ENCODE measurements around the gene LRFN3.
A peak's percentile ranks its signal among the peaks of the same experiment; 100 is the strongest.
"Not testable (repeated sequence)": the region's sequence is repeated elsewhere in the genome, so short reads cannot be mapped to it uniquely, and the experiment has no call there.

The LRFN3 gene

DNA sequence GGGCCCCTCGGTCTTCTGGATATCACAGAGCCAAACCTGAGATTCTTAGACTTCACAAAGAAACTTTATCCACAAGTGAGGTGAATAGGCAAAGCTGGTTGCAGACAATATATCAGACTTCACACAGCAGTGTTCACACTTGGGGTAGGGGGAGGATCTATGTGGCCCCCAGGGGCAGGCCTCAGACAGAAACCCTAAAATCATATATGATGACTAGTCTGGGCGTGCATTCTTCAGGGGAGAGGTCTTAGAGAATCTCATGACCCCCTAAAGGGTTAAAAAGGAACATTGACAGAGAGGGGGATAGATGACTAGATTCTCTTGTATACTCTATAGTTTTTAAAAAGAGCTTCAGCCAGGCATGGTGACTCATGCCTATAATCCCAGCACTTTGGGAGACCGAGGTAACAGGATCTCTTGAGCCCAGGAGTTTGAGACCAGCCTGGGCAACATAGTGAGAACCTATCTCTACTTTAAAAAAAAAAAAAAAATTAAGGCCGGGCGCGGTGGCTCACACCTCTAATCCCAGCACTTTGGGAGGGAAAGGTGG lies 30.9 kb upstream of the LRFN3 start:
- DNase-seq, result no peak

DNA sequence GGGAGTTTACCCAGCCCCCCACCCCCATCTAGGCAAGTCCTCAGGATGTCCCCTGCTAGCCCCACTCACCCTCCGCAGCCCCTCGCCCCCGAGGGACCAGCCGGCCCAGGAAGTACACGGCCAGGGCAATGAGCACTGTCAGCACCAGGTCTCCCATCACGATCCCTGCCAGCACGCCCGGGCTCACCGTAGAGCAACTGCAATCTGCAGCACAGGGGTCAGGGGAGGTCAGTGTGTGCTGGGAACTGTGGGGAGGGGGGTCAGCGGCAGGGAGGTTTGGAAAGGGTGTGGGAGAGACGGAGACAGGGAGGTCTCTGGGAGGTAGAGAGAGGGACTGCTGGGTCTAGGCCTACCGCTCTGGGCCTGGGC lies 28.8 kb upstream of the LRFN3 start:
- no peak for DNase-seq

DNA sequence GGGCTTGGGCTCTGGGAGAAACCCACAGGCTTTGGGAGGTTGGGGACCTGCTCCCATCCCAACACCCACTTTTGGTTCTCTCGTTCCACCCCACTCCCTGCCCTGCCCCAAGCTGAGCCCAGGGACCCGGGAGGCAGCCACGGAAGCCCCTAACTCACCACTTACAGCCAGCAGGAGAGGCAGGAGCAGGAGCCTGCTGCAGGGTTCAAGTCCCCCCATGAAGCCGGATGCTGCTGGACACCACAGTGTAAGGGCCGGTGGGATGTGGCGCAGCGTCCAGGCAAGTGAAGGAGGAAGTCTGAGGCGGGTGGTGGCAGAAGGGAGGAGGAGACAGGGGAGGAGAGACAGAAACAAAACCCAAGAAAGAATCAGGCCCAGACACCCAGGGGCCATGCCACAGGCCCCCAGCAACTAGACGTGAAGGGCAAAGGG lies 28.1 kb upstream of the LRFN3 start, which contains the start of gene TYROBP:
TSS of gene TYROBP (minus strand) at position 286 of the 432 bp plus-strand sequence. CDS start at position 219, 67 bp downstream.
- DNase-seq, result no peak

DNA sequence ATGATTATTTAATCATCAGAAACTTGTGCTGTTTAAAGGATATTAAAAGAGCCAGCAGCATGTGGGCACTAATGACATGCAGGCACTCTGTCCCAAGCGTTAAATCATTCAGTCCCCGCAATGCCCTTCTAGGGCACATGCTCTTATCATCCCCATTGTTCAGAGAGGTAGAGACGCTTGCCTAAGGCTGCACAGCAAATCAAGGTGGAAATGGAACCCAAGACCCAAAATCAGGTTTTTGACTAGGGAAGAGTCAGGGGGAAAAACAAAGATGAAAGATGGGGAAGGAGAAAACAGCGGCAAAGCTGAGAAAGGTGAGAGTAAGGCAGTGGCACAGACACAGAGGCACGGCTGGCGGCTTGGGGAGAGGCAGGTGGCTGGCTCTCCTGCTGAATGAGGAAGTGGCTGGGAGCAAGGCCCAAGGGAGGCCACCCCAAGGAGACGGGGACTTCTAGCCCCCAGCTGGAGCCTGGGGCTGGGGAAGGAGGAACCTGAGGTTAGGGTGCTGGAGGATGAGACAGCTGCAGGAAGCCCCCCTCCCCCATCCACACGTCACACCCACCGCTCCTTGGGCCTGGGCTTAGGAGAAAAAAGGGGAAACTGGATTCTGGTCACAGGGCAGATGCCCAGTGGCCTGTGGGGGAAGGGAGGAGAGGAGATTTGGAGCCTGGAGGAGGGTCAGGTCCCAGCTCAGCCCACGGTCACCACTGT lies 27.0 kb upstream of the LRFN3 start:
- peak; percentile 85 for DNase-seq

DNA sequence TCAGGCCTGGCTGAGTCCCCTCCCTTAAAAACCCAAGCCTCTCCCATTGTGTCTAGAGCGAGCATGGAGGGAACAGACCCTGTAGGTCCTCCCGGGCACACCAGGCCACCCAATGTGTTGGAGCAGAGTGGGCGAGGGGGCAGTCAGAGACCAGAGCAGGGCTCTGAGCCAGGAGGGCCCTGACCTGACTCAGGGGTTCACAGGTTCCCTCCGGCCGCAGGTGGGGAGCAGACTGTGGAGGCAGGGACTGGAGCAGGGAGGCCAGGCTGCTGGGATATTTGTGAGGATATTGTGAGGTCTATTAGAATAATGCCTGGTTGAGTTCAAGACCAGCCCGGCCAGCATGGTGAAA lies 26.5 kb upstream of the LRFN3 start:
- DNase-seq, result no peak

DNA sequence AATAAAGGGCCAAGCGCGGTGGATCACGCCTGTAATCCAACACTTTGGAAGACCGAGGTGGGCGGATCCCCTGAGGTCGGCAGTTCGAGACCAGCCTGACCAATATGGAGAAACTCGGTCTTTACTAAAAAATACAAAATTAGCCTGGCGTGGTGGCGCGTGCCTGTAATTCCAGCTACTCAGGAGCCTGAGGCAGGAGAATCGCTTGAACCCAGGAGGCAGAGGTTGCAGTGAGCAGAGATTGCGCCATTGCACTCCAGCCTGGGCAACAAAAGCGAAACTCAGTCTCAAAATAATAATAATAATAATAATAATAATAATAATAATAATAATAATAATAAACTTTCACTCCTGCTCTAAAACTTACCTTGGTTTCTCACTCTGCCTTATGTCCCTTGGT lies 25.8 kb upstream of the LRFN3 start:
- not testable (repeated sequence) for DNase-seq

DNA sequence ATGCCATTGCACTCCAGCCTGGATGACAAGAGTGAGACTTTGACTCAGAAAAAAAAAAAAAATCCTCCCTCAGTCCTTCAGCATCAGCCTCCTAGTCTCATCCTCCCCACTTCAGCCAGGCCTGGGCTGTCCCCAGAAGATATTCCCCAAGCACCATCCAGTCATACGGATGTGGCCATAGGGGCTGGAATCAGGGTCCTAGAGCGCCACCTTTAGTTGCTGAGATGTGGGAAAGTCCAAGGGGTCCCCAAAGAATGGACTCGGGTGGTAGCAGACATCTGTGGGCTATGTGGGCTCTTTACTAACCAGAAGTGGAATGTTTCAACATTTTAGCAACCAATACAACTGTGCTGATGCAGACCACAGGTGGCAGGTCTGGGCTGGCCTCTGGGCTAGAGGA lies 25.0 kb upstream of the LRFN3 start:
- DNase-seq, result no peak

DNA sequence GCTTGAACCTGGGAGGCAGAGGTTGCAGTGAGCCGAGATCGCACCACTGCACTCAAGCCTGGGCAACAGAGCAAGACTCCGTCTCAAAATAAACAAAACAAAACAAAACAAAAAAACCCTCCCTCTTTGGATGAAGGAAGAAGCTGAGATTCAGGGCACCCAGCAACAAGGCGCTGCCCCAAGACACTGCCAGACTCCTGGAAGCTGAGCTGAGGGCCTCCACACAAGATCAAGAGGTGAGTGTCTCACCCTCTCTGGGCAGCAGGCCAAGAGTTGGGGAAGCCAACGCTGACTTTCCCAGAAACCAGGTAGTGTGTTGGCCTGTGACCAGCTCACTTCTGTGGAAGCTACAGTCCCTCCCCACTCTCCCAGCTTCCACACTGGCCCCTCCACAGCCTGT lies 24.4 kb upstream of the LRFN3 start:
- DNase-seq, result peak; percentile 76

DNA sequence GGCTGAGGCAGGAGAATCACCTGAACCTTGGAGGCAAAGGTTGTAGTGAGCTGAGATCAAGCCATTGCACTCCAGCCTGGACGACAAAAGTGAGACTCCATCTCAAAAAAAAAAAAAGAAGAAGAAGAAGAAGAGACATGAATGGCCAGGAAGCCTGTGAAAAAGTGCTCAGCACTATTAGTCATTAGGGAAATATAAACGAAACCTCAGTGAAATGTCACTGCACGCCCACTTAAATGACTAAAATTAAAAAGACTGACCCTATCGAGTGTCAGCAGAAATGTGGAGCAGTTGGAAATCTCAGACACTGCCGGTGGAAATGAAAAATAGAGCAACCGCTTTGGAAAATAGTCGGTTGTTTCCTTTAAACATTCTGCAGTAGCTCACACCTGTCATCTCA lies 22.6 kb upstream of the LRFN3 start:
- no peak for DNase-seq

DNA sequence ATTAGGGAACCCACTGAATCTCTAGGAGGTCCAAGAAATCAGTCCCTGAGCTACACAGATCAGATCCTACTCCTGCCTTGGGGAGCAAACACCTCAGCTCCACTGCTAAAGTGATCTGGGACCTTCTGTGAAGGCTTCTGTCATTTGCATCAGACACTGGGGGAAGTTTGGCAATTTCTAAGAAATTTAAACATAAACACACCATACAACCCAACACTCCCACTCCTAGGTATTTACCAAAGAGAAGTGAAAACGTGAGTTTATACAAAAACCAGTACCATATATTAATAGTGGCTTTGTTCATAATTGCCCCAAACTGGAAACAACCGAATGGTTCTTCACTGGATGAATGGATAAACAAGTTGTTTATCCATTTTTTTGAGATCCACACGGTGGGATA lies 20.7 kb upstream of the LRFN3 start:
- no peak for DNase-seq

DNA sequence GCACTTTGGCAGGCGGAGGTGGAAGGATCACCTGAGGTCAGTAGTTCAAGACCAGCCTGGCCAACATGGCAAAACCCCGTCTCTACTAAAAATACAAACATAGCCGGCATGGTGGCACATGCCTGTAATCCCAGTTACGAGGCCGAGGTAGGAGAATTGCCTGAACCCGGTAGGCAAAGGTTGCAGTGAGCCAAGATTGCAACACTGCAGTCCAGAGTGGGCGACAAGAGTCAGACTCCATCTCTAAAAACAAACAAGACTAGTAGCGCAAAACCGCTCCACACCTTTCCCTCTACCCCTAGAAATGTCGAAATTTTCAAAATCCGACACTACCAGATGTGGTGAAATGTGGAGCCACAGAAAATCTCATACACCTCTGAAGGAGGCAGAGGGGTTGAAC lies 16.9 kb upstream of the LRFN3 start:
- DNase-seq, result no peak

DNA sequence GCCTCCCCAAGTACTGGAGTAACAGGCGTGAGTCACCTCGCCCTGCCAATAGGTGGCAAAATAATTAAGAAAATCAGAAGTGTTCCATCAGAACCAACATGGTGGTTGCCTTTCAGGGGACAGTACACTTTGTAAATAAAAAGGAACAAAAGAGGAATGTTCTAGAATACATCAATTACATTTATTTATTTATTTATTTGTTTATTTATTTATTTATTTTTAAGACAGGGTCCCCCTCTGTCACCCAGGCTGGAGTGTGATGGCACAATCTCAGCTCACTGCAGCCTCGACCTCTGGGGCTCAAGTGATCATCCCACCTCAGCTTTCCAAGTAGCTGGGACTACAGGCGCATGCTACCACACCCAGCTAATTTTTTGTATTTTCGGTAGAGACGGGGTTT lies 15.2 kb upstream of the LRFN3 start:
- DNase-seq, result no peak

DNA sequence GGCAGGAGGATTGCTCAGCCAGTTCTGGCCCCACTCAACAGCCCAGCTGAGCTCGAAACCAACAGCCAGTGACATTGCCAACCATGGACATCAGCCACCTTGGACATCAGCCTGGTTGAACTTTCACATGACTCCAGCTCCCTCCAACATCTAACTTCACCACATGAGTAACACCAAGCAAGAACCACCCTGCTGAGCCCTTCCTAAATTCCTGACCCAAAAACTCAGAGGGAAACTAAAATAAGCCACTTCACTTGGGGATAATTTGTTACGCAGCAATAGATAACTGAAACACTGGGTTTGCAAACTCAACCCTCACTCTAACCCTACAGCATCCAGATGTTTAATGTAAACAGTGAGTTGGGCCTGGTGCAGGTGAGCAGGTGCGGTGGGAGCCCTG lies 10.7 kb upstream of the LRFN3 start:
- no peak for DNase-seq

DNA sequence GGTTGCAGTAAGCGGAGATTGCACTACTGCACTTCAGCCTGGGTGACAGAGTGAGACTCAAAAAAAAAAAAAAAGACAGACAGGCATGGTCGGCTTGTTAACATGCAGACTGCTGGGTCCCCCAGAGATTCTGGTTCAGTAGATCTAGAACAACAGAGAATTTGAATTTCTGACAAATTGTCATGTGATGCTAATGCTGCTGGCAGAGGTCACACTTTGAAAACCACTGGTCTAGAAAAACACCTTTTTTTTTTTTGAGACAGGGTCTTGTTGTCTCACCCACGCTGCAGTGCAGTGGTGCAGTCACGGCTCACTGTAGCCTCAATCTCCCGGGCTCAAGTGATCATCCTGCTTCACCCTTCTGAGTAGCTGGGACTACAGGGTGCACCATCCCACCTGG lies 7.7 kb upstream of the LRFN3 start:
- no peak for DNase-seq

DNA sequence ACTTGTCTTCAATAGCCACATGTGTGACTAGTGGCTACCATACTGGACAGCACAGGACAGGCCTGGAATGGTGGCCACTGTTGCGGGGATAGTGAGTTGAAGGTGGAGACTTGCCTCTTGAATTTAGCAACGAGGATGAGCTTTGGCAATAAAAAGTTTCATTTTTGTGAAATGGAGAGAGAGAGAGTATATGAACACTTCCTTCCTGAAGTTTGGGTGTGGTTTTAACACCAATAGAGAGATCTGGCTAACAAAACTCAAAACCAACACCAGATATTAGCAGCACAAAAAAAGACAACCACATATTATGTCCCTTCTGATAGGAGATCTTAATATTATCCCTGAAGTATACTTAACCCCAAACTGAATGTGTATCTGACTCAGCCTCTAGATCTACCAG lies 6.3 kb upstream of the LRFN3 start:
- no peak for DNase-seq

DNA sequence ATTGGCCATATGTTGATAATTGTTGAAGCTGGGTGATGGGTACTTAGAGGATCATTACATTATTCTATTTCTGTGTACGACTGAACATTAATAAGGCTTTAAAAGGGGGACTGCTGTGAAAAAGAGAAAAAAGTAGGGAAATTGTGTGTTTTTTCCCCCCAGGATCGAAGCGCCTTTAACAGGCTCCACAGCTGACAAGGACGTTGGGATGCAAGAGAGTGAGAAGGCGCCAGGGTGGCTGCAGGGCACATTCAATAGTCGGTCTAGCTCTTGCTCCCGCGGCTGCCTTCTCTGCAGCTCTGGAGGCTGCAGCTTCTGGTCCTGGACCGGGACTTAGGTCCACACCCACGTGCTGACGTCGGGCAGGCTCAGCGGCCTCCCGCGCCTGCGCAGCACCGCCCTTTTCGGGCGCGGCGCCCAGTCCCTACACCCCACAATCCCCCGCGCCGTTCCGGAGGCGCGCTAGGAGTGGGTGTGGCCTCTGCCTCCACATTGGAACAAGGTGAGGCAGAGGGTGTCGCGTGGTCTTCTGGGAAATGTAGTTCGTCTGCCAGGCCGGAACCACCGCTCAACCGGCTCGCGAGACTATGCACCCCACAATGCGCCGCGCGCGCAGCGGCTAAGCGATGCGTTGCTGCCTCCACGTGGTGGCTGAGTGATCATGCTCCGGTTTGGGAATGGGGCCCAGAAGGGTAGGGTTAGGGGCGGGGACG lies 4.9 kb upstream of the LRFN3 start:
- DNase-seq, result peak; percentile 98

DNA sequence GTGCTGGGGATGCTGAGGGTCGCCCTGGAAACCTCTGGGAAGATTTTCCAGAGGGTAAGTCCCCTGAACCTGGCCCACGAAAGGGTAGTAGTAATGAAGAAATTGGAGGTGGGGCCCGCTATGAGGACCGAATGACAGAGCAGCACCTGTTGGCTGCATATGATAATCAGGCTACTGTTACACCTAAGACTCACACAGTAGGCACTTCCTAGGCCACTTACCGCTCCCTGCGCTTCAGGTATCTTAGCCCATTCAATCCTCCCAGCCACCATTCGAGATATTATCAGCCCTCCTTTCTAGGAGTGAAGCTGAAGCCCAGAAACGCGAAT lies 4.3 kb upstream of the LRFN3 start:
- no peak for DNase-seq

DNA sequence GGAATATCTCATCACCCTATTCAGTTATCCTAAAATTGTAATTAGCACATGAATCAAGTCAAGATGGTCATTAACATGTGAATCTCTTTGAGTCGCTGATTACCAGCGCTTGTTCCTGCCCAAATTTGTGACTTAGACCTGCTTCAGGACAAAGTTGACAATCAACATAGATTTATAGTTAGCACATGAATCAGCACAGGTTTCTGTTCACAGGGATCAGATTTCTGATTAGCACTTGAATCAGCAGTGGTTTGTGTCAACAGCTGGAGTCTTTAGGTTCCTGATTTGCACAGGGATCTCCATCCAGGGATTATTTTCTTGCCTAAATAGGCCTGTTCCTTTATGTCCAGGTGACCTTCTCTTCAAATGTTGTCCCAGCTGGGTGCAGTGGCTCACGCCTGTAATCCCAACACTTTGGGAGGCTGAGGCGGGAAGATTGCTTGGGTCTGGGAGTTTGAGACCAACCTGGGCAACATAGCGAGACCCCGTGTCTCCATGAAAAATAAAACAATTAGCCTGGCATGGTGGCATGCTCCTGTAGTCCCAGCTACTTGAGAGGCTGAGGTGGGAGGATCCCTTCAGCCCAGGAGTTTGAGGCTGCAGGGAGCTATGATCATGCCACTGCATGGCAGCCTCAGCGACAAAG lies 3.8 kb upstream of the LRFN3 start:
- no peak for DNase-seq

DNA sequence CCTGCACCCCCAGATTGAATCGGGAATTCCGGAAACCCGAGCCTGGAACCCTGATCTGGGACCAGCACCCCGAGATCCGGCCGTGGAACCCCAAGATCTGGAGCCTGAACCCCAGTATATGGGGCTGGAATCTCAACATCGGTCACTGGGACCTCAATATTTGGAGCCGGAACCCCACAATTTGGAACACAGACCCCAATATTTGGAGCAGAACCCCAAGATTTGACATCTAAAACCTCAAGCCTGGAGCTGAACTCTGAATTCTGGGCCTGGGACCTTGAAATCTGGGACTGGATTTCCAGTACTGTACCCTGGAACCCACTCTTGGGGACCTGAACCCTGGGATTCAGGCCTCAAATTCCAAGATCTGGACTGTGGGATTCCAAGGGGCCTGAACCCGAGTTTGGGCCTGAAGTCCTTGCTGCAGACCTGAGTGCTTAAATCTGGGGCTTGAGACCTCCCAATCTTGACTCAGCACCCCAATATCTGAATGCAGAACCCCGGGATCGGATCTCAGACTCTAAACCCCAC lies 629 bp downstream of the LRFN3 start:
- DNase-seq, result no peak

DNA sequence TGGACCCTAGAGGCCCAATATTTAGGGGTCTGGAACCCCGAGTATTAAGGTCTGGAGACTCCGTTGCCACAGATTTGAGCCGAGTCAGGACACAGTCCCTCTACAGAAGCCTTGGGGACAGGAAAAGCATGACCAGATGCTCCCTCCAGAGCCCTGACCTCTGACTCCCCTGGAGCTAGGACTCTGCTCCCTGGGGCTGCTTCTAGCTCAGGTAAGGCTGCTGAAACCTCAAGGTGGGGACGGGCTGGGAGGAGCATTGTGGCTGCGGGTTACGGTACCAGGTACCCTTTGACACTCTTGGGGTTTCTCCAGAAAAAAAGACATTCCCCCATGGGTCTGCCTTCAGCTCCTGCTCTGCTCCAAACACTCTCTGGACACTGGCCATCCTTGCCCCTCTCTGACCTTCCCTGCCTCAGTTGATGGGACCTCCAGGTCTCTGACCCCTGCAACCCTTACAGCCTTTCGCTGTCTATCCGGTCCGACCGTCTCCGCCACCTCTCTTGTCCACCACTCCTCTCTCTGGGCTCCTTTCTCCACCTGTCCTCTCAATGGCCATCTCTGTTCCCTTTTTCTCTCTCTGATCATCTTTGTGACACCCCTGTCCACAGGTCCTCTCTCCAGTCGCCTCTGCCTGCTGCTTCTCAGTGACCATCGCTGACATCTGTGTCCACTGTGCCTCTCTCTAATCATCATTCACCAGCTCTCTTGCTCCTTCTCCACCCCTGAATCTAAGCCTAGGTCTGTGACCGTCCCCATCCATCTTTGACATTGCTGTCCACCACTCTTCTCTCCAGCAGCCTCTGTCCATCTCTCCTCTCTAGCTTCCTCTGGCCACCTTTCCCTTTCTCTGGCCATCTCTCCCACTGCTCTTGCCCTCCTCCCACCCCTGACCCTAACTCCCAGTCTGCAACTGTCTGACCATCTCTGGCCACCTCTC lies 1.4 kb downstream of the LRFN3 start:
- DNase-seq, result no peak

DNA sequence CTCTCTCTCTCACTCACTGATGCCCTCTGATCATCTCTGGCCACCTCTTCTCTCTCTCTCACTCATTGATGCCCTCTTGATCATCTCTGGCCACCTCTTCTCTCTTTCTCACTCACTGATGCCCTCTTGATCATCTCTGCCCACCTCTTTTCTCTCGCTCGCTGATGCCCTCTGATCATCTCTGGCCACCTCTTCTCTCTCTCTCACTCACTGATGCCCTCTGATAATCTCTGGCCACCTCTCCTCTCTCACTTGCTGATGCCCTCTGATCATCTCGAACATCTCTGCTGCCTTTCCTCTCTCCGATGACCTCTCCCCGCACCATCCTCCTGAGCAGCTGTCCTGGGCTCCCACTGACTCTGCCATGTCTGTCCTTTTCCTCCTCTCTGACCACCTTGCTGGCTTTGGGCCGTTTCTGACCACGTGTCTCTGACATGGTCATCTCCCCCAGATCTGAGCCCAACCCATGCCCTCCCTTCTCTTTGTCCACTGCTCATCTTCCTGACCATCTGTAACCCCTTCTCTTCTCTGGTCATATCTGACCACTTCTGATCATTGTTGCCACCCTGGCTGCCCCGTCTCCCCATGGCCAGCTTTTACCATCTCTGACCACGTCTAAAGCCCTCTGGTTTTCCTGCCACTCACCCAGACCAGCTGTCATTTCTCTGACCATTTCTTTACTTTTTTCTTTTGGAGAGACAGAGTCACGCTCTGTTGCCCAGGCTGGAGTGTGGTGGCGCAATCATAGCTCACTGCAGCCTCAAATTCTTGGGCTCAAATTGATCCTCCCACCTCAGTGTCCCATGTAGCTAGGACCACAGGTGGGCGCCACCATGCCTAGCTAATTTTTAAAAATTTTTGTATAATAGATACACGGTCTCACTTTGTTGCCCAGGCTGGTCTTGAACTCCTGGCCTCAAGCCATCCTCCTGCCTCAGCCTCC lies 2.4 kb downstream of the LRFN3 start:
- DNase-seq, result no peak

All from RPMI8226 (cell line).